DND-41 (cell line): ENCODE data around the gene TBXT.

Experiments
- EZH2 ChIP-seq: IDR thresholded peaks from 3 replicates; pipeline ENCODE4 v1.6.1; 2012; ENCODE audit warnings: borderline replicate concordance, low read depth, mild to moderate bottlenecking, moderate library complexity, low read length, inconsistent platforms; ENCODE audit not compliant: severe bottlenecking
- TF ChIP-seq, protein P1 (sequence below): IDR thresholded peaks from 2 replicates; pipeline ENCODE4 v1.5.1; 2012; ENCODE audit warnings: borderline replicate concordance, low read length, moderate library complexity, mild to moderate bottlenecking; ENCODE audit not compliant: poor library complexity, severe bottlenecking; ENCODE audit errors: extremely low read depth

DNA sequence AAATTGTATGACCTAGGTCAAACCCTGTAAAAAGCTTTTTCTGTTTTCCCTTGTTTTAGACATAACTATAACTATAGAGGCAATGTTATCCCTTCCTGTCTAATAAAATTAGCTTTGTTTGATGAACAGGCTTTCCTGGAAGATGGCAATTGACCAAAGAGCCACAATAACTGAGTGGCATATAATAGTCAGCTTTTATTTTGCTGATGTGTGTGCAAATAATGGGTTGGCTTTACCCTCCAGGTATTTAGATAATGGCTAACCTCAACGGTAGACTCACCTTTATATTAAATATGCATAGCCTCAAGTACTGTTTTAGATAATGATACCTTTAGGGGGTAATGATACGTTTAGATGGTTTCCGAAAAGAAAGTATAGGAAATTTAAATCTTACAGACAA lies 15.0 kb downstream of the TBXT start:
- TF ChIP-seq, protein P1, sequence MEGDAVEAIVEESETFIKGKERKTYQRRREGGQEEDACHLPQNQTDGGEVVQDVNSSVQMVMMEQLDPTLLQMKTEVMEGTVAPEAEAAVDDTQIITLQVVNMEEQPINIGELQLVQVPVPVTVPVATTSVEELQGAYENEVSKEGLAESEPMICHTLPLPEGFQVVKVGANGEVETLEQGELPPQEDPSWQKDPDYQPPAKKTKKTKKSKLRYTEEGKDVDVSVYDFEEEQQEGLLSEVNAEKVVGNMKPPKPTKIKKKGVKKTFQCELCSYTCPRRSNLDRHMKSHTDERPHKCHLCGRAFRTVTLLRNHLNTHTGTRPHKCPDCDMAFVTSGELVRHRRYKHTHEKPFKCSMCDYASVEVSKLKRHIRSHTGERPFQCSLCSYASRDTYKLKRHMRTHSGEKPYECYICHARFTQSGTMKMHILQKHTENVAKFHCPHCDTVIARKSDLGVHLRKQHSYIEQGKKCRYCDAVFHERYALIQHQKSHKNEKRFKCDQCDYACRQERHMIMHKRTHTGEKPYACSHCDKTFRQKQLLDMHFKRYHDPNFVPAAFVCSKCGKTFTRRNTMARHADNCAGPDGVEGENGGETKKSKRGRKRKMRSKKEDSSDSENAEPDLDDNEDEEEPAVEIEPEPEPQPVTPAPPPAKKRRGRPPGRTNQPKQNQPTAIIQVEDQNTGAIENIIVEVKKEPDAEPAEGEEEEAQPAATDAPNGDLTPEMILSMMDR: no peak
- TF ChIP-seq EZH2: no peak
